Measurements from ENCODE around the gene MT1X.
"Not testable (repeated sequence)": the region's sequence is repeated elsewhere in the genome, so short reads cannot be mapped to it uniquely, and the experiment has no call there.

Gene MT1X

DNA sequence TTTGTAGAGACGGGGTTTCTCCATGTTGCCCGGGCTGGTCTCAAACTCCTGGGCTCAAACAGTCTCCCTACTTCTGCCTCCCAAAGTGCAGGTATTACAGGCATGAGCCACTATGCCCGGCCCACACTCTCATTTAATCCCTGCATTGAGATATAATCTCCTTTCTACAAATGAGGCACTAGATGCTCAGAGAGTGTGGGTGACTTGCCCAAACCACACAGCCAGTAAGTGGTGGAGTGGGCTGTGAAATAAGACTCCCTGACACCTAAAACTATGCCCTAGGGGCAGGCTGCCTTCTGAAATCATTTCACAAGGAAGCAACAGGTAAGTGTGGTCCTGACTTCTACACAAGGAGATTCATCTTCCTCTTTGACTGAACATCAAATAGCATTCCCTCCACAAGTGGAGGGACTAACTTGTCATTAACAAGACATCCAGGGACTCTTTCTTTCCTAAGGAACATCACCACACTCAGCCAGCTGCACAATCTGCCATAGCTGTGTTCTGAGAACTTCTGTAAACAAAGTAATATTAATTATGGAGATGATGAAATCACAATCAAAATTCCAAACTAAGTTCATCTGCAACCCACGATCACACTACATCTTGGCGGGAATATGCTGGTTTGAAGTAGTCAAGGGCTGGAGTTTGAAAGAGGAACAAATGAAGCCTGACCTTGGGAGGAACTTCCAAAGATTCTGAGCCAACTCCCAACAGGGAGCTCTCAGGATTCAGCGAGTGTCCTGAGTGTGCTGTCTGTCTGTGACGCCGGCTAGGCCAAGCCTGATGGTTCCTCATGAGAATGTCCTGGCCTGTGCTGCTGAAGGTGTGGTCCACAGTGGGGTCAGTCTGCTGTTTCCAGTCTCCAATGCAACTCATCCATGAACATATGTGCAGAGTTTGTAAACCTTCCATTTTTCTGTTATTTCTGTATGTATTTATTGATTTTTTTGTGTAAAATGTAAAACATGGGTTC lies 16.7 kb upstream of the MT1X start:
- not testable (repeated sequence) for H3K4me3 Mint-ChIP-seq, H3K9me3 Mint-ChIP-seq
- peaks cover 17 to 31% of the 10 kb centered on the region in 2 donors for H3K4me1 Mint-ChIP-seq

DNA sequence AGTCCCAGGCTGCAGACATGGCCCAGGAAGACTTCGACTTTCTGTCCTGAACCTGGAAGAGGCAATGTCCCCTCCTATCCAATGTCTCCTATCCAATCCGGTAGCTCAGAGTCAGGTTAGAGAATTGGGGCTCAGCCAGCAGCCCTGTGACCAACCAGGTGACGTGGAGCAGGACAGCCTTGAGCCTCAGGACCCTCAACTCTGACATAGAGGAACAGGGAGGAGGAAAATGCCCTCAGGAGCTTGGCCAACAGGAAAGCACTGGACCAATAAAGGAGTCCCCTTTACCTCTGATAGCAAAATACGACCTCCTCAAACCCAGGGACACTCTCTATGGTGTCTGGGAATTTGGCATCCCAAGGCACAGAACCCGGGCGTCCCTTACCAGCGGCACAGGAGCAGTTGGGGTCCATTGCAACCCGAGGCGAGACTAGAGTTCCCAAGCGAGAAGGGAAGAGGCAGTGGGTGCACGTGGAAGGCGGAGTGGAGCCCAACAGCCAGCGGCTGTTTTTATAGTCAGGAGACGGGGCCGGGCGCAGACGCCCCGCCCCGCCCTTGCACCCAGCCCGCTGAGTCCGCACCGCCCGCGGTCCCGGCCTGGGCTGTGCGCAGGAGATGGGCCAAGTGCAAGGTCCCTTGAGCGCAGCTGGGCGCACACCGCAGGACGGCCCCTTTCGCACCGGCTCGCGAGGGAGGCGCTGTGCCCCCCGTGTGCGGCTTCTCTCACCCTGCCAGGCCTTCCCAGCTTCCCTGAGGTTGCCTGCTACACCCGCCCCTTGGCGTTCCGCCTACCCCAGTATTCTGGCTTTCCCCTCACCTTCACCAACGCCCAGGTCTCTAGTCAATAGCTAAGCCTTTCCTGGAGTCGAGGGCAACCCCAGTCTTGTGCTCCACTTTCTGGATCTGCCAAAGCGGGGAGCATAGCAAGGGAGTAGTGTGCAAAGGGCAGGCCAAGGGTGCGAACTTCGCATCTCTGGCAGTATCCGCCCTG lies 14.4 kb upstream of the MT1X start, which contains the start of gene MT1G:
TSS of gene MT1G (minus strand) at position 485 of the 991 bp plus-strand sequence. CDS start at position 413, 72 bp downstream.
- Mint-ChIP-seq H3K9me3 (no peaks in the 10 kb centered on the region), H3K27me3 (peaks cover 84 to 85% of the 10 kb centered on the region in 2 donors), H3K4me1 (peaks cover 10 to 24% of the 10 kb centered on the region in 2 donors), H3K4me3 (peak within 1 kb of the TSS; percentile 14 to 62), H3K27ac (no peak within 1 kb of the TSS), H3K36me3 (no peaks in the 10 kb centered on the region)
- no peak for DNase-seq
- ATAC-seq (replicated peaks) = peak; percentile 53 to 56

More for the DNA sequence above, 16.7 kb upstream of the MT1X start:
- H3K36me3 Mint-ChIP-seq; DNase-seq; H3K27ac Mint-ChIP-seq; ATAC-seq (replicated peaks): not testable (repeated sequence)
- H3K27me3 Mint-ChIP-seq = peaks cover 81 to 85% of the 10 kb centered on the region in 2 donors

DNA sequence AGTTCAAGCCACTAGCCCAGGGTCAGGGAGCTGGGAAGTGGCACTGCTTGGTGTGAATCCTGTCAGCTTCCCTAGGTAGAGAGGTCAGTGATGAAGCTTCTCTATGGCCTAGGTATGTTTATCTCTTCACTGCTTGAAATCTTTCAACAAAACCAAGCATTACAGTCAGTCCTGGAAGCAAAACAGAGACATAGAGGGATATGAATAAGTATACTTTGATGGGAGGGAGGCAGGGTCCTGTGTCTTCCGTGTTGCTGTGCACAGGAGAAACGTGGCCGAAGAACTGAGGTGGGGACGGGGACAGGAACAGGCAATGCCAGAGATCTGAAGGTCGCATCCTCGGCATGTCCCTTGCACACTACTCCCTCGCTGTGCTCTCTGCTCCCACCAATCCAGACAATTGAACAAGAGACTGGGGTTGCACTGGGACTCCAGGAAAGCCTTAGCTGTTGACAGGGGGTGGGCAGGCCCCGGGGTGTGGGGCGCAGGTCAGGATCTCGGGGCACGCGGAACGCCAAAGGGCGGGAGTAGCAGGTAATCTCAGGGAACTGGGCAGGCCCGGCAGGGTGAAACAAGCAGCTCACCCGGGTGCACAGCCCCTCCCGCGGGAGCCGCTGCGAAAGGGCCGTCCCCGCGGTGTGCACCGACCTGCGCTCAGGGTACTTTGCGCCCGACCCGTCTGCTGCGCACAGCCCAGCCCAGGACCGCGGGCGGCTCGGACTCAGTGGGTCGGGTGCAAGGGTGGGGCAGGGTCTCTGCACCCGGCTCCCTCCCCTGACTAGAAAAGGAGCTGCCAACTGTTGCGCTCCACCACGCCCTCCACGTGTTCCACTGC lies 13.0 kb upstream of the MT1X start, which contains the start of gene MT1H:
TSS of gene MT1H (plus strand) at position 810 of the 835 bp plus-strand sequence. CDS start 71 bp downstream, outside the sequence.
- peak in 1 of 2 donors; percentile 45 for ATAC-seq (replicated peaks)

GRCh38 chr16:56669840-56670619 lies 12.2 kb upstream of the MT1X start:
- peak overlapping the region in 1 of 2 donors; percentile 55 for H3K4me3 Mint-ChIP-seq
- H3K36me3 Mint-ChIP-seq = no peaks in the 10 kb centered on the region
- H3K27me3 Mint-ChIP-seq = peaks cover 82 to 90% of the 10 kb centered on the region in 2 donors
- ATAC-seq (replicated peaks) = no peak
- no peak for DNase-seq
- no peak overlapping the region for H3K27ac Mint-ChIP-seq
- H3K9me3 Mint-ChIP-seq = no peaks in the 10 kb centered on the region
- peaks cover 8 to 18% of the 10 kb centered on the region in 2 donors for H3K4me1 Mint-ChIP-seq

More for the DNA sequence above, 13.0 kb upstream of the MT1X start, which contains the start of gene MT1H:
- Mint-ChIP-seq H3K4me1 (peaks cover 7 to 18% of the 10 kb centered on the region in 2 donors), H3K27me3 (peaks cover 84 to 90% of the 10 kb centered on the region in 2 donors), H3K4me3 (peak within 1 kb of the TSS in 1 of 2 donors; percentile 55), H3K9me3 (no peaks in the 10 kb centered on the region), H3K27ac (no peak within 1 kb of the TSS), H3K36me3 (no peaks in the 10 kb centered on the region)
- DNase-seq = no peak

DNA sequence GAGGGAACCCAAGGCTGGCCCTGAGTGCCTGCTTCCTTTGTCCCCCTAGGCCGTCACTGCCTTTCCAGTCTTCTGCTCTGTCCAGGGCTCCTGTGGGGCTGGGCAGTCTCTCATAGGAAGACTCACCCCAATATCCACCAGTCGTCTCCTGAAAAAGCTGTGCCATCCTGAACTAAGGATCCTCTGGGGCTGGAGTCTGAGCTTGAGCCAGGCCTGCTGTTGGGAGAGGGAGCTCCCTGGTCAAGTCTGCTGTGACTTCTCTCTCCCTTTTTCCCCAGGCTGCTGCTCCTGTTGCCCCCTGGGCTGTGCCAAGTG lies 11.7 kb upstream of the MT1X start:
- H3K9me3 Mint-ChIP-seq = no peaks in the 10 kb centered on the region
- no peak overlapping the region for H3K27ac Mint-ChIP-seq
- no peak for ATAC-seq (replicated peaks)
- no peak overlapping the region for H3K4me3 Mint-ChIP-seq
- no peak for DNase-seq
- H3K36me3 Mint-ChIP-seq = no peaks in the 10 kb centered on the region
- H3K27me3 Mint-ChIP-seq = peaks cover 82 to 90% of the 10 kb centered on the region in 2 donors
- H3K4me1 Mint-ChIP-seq = peaks cover 11 to 23% of the 10 kb centered on the region in 2 donors

DNA sequence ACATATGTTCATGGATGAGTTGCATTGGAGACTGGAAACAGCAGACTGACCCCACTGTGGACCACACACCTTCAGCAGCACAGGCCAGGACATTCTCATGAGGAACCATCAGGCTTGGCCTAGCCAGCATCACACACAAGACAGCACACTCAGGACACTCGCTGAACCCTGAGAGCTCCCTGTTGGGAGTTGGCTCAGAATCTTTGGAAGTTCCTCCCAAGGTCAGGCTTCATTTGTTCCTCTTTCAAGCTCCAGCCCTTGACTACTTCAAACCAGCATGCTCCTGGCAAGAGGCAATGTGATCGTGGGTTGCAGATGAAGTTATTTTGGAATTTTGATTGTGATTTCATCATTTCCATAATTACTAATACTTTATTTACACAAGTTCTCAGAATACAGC lies 10.6 kb upstream of the MT1X start:
- H3K4me1 Mint-ChIP-seq = peaks cover 13 to 33% of the 10 kb centered on the region in 2 donors

DNA sequence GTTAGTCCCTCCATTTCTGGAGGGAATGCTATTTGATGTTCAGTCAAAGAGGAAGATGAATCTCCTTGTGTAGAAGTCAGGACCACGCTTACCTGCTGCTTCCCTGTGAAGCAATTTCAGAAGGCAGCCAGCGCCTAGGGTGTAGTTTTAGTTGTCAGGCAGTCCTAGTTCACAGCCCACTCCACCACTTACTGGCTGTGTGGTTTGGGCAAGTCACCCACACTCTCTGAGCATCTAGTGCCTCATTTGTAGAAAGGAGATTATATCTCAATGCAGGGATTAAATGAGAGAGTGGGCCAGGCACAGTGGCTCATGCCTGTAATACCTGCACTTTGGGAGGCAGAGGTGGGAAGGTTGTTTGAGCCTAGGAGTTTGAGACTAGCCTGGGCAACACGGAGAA lies 10.1 kb upstream of the MT1X start:
- H3K27ac Mint-ChIP-seq; ATAC-seq (replicated peaks); H3K36me3 Mint-ChIP-seq; H3K9me3 Mint-ChIP-seq; DNase-seq; H3K4me3 Mint-ChIP-seq: not testable (repeated sequence)
- peaks cover 85 to 97% of the 10 kb centered on the region in 2 donors for H3K27me3 Mint-ChIP-seq
- peaks cover 13 to 33% of the 10 kb centered on the region in 2 donors for H3K4me1 Mint-ChIP-seq

More for the DNA sequence above, 10.6 kb upstream of the MT1X start:
- not testable (repeated sequence) for DNase-seq; H3K36me3 Mint-ChIP-seq; H3K9me3 Mint-ChIP-seq; H3K4me3 Mint-ChIP-seq; H3K27ac Mint-ChIP-seq; ATAC-seq (replicated peaks)
- peaks cover 86 to 94% of the 10 kb centered on the region in 2 donors for H3K27me3 Mint-ChIP-seq

GRCh38 chr16:56672761-56673536 lies 9.3 kb upstream of the MT1X start:
- no peak for ATAC-seq (replicated peaks)
- H3K9me3 Mint-ChIP-seq = no peaks in the 10 kb centered on the region
- no peak overlapping the region for H3K27ac Mint-ChIP-seq

DNA sequence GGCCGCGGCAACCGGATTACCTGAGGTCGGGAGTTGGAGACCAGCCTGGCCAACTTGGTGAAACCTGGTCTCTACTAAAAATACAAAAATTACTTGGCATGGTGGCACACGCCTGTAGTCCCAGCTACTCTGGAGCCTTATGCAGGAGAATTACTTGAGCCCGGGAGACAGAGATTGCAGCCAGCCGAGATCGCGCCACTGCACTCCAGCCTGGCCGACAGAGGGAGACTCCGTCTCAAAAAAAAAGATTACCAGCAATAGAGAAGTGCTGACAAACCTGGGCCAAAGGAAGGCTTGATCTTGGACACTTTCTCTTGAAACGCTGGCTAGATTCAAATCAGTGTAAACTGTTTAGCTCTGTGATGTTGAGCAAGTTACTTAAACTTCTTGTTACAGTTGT lies 8.3 kb upstream of the MT1X start:
- Mint-ChIP-seq H3K4me1 (peaks cover 10 to 26% of the 10 kb centered on the region in 2 donors), H3K4me3 (no peak overlapping the region), H3K27ac (no peak overlapping the region), H3K27me3 (peaks cover 76 to 88% of the 10 kb centered on the region in 2 donors), H3K36me3 (no peaks in the 10 kb centered on the region), H3K9me3 (no peaks in the 10 kb centered on the region)
- DNase-seq (no peak), ATAC-seq (replicated peaks) (peak; percentile 59 to 66)

More at GRCh38 chr16:56672761-56673536, 9.3 kb upstream of the MT1X start:
- DNase-seq = no peak
- Mint-ChIP-seq H3K4me1 (peaks cover 13 to 33% of the 10 kb centered on the region in 2 donors), H3K27me3 (peaks cover 81 to 98% of the 10 kb centered on the region in 2 donors), H3K4me3 (no peak overlapping the region), H3K36me3 (no peaks in the 10 kb centered on the region)

- not testable (repeated sequence) for ATAC-seq (replicated peaks); H3K4me3 Mint-ChIP-seq; DNase-seq; H3K36me3 Mint-ChIP-seq; H3K9me3 Mint-ChIP-seq
- H3K27me3 Mint-ChIP-seq = peaks cover 69 to 81% of the 10 kb centered on the region in 2 donors
- H3K4me1 Mint-ChIP-seq = peaks cover 10 to 20% of the 10 kb centered on the region in 2 donors
- peak overlapping the region; percentile 21 for H3K27ac Mint-ChIP-seq
Observed at GRCh38 chr16:56674570-56674969, 7.7 kb upstream of the MT1X start.

DNA sequence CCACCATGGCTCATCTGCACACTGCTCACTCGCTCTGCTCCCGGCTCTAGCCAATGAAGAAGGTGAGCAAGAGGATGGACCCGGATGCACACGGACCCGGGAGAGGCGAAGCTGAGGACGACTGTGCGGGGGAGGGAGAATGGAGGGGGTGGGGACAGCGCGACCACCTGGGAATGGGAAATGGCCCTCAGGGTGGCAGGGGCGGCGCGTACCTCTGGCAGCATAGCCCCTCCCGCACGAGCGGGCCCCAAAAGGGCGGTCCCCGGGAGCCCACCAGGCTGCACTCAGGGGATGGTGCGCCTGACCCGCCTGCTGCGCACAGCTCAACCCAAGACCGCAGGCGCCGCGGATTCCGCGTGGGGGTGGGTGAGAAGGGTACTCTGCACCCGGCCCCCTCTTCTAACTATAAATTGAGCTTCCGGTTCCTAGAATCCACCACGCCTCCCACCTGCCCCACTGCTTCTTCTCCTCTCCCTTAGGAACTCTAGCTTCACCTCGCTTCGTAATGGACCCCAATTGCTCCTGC lies 6.5 kb upstream of the MT1X start:
- Mint-ChIP-seq H3K27ac (no peak overlapping the region), H3K4me3 (peak overlapping the region; percentile 56 to 71)

GRCh38 chr16:56677474-56677873 lies 4.8 kb upstream of the MT1X start:
- Mint-ChIP-seq H3K4me1 (peaks cover 13 to 18% of the 10 kb centered on the region in 2 donors), H3K36me3 (no peaks in the 10 kb centered on the region), H3K9me3 (no peaks in the 10 kb centered on the region), H3K27ac (no peak overlapping the region), H3K4me3 (no peak overlapping the region), H3K27me3 (peaks cover 45 to 54% of the 10 kb centered on the region in 2 donors)
- no peak for ATAC-seq (replicated peaks)
- no peak for DNase-seq

More for the DNA sequence above, 6.5 kb upstream of the MT1X start:
- ATAC-seq (replicated peaks) = peak; percentile 32 to 50
- H3K27me3 Mint-ChIP-seq = peaks cover 57 to 70% of the 10 kb centered on the region in 2 donors
- no peak for DNase-seq
- no peaks in the 10 kb centered on the region for H3K36me3 Mint-ChIP-seq
- peaks cover 7 to 15% of the 10 kb centered on the region in 2 donors for H3K4me1 Mint-ChIP-seq
- H3K9me3 Mint-ChIP-seq = no peaks in the 10 kb centered on the region
